ENCODE data around the gene JMJD1C.
A peak's percentile ranks its signal among the peaks of the same experiment; 100 is the strongest.
"Not testable (repeated sequence)": the region's sequence is repeated elsewhere in the genome, so short reads cannot be mapped to it uniquely, and the experiment has no call there.

Gene JMJD1C

DNA sequence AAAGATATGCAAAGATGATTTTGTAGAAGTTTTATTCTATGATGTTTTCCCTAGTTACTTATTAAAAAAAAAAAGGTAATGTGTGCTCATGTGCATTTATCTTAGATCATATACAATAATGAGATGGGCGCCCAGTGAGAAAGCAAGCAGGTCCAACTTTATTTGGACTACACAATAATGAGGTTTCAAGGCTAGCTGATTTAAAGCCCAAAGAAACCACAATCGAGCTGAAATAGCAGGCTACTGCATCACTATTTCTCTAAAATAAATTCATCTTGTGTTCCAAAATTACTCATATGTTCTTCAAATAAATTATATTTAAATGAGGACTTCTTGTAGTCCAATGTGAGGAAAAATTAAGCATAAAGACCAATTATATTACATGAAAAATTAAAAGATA is 110.1 kb downstream of the JMJD1C start:
- DNase-seq: no peak

DNA sequence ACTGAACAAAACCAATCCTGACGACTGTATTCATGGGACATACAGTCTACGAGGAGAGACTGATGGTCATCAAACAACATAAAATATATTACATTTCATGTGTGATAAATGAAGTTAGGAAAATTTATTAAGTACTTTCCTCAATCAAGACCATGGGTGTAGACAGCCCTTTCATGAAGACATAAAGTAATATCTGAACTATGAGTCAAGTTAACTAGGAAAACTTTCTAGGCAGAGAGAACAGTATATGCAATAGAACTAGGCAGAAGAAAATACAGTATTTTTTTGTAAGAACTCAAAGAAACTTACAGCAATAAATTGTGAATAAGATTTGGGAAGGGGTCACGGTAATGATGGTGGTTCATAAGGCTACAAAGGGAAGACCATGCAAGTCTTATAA is 112.8 kb downstream of the JMJD1C start:
- DNase-seq: no peak

DNA sequence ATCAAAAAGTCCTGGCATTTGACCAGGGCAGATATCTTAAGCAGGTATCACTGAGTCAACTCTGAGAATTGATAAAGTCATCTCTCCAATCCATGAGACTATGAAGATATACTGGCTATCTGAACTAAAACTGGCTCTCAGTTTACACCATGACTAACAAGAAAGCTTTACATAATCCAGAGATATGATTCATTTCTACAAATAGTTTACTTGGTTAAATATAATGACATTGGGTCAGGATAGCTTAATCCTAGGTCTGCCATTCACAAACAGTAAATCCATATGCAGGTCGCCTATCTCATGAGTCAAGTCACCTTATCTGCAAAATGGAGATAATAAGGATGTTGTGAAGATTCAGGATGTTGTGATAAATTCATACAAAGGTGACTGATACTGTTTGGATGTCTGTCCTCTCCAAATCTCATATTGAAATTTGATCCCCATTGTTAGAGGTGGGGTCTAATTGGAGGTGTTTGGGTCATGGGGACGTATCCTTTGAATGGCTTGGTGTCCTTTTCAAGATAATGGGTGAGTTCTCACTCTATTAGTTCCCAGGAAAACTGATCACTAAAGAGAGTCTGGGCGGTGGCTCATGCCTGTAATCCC is 117.4 kb downstream of the JMJD1C start:
- no peak for DNase-seq

DNA sequence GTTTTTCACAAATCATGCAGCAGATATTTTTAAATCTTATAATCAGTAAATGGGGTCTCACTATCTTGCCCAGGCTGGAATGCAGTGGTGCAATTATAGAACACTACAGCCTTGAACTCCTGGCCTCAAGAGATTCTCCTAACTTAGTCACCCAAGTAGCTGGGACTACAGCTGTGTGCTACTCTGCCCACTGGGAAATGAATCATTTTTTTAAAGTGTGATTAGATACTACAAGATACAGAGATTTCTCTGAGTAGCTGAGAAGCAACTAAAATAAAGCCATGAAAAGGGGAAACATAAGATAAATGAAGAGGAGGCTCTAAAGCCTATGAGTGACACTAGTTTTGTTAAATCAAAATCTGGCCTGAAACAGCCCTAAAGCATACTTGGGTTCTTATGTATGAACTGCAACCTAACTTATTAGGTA is 119.7 kb downstream of the JMJD1C start:
- peak in 2 of 4 experiments; percentile 14 to 27 for DNase-seq

DNA sequence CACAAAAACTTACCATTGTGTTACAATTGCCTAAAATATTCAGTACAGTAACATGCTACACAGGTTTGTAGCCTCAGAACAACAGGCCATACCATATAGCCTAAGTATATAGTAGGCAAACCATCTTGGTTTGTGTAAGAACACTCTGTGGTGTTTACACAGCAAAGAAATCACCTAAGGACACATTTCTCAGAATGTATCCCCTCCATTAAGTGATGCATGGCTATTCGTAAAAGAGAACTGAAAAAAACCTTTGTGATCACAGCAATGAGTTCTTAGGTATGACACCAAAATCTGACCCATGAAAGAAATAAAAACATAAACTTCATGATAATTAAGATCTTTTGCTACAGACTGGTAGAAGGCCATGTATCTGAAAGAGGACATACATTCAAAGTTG is 121.5 kb downstream of the JMJD1C start:
- no peak for DNase-seq

DNA sequence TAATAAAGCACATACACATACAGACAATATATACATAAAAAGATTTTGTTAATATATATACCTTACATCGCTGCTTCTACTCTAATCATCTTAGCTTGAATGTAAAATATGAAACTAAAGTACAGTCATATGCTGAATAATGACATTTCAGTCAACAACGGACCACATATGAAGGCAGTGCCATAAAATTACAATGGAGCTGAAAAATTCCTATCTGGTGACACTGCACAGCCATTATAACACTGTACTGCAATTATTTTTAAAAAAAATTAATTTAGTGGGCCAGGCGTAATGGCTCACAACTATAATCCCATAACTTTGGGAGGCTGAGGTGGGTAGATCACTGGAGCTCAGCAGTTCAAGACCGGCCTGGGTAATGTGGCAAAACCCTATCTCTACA is 122.3 kb downstream of the JMJD1C start:
- no peak for DNase-seq

DNA sequence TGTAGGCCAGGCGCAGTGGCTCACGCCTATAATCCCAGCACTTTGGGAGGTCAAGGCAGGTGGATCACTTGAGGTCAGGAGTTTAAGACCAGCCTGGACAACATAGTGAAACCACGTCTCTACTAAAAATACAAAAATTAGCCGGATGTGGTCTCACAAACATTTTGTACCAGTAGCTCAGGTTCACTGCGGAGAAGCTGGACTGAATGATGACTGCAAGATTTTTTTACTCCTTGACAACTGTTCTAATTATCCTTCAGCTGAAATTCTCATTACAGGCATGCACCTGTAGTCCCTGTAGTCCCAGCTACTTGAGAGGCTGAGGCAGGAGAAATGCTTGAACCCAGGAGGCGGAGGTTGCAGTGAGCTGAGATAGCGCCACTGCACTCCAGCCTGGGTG is 126.1 kb downstream of the JMJD1C start:
- DNase-seq: not testable (repeated sequence)

DNA sequence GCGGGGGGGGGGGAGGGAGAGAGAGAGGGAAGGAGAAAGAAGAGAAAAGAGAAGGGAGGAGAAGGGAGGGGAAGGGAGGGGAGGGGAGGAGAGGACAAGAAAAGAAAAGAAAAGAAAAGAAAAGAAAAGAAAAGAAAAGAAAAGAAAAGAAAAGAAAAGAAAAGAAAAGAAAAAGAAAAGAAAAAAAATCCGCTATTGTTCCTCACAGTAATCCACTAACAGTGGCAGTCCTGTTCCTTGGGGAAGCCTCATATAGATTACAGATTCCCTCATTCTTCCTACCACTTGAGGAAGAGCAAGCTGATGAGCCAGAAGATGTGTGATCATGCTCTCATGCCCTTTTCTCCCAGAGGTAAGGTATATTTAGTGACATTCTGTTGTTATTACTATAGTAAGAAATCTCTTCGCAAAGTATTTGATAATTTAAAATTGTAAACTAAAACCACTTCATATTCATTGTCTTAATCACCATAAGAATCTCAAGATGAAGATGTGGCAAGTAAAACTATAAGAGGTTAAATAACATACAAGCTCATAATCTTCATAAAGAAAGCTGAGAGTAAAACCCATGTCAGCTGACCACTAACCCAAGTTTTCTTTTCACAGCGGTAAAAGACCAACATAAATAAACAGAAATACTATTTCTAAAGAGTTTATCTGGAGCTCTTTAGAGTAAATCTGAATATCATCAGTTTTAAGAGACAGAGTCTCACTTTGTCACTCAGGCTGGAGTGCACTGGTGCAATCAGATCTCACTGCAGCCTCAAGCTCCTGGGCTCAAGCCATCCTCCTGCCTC is 128.1 kb downstream of the JMJD1C start:
- no peak for DNase-seq

DNA sequence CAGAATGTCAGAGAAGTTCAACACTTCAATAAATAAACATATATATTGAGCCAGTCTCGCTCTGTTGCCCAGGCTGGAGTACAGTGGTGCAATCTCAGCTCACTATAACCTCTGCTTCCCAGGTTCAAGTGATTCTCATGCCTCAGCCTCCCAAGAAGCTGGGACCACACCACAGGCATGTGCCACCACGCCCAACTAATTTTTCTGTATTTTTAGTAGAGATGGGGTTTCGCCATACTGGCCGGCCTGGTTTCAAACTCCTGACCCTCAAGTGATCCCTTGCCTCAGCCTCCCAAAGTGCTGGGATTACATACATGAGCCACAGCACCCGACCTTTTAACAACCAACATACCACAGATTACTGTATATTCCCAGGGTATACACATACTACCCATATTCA is 134.2 kb downstream of the JMJD1C start:
- DNase-seq: no peak

DNA sequence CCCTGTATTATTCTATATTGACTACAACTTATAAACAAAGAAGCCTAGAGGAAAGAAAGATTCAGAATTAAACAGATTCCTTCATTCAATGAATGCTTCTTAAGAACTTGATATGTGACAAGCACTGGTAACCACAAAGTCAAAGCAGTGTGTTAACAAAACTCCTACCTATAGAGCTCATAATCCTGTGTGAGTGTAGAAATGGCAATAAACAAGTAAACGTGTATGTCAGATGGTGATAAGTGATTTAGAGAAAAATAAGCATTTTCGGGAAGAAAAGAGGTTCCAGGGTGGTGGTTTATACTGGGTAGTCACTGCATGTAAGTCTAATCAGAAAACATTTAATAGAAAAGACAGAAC is 141.3 kb downstream of the JMJD1C start:
- peak in 2 of 4 experiments; percentile 0 to 5 for DNase-seq

DNA sequence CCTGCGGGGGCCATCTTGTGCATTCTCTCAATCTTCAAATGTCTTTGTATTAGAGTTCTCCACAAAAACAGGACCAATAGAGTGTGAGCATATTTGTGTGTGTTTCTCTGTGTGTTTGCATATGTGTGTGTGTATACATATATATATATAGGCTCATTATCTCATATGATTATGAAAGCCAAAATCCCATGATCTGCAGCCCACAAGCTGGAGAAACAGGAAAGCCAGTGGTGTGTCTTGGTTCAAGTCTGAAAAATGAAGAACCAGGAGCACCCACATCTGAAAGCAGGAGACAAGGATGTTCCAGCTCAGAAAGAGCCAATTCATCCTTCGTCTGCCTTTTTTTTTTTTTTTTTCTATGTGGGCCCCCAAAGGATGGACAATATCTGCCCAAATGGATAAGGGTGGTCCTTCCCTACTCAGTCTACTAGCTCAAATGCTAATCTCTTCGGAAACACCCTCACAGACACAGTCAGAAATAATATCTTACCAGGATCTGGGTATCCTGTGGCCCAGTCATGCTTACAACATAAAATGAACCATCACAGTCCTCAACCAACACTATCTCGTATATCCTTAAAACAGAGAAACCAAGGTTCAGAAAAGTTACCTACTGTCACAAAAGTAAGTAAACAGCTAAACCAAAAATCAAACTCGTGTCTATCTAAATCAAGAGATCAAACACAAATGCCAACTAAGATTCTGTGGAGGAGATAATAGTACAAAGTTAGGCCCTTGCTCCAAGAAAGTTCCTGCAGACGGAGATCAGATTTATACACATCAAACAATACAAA is 141.9 kb downstream of the JMJD1C start:
- DNase-seq: peak; percentile 44 to 77 (median 72)

DNA sequence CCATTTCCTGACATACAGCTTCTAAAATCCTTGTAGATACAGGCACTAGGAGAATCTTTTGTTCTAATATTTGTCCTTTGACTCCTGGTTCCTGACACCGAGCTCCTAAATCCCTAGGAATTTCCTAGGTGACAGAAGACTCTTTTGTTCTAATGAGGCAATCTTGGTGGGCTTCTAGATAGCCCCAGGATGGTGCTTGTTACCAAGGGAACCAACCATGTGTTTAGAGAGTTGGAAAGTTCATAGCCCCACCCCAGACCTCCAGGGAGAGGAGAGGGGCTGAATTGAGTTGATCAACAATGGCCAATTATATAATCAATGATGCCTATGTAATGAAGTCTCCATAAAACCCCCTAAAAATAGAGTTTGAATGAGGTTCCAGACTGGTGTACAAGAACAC is 145.1 kb downstream of the JMJD1C start:
- DNase-seq: no peak

DNA sequence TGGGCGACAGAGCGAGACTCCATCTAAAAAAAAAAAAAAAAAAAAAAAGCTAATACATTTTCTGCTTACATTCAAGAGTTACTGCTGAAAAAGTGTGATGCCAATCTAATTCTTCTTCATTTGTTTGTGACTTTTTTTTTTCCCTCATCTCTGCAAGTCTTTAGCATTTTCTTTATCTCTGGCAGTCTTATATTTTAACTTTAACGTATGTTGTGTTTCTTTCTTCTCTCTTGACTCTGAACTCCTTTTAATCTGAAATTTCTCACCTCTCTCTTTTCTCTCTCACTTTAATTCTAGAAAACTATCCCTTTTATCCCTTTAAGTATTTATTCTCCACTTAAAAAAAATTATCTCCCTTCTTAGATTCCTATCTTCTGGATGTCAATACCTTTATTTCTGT is 146.5 kb downstream of the JMJD1C start:
- DNase-seq: no peak

DNA sequence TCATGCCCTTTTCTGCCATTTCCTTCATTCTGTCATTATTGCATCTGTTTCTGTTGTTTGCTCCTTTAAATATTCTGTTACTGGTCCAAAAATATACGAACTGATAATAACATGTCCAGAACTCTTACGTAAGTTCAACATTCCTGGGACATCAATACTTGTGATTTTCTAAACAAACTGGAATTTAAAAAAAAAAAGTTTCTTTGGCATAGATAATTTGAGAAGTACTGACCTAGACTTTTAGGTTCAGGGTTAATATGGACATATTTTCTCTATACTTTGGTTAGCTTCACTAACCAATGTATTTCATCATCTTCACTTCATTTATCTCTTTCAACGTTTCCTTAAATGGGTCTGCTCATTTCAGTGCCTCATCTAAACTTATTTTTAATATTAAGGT is 147.3 kb downstream of the JMJD1C start:
- no peak for DNase-seq

DNA sequence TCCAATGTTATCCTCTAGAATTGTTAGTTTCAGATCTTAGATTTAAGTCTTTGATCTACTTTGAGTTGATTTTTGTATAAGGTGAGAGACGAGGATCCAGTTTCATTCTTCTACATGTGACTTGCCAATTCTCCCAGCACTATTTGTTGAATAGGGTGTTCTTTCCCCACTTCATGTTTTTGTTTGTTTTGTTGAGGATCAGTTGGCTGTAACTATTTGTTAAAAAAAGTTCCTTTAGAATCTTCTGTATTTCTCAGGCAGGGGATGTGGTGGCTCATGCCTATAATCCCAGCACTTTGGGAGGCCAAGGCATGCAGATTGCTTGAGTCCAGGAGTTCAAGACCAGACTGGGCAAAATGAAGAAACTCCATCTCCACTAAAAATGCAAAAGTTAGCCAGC is 151.8 kb downstream of the JMJD1C start:
- DNase-seq: no peak

DNA sequence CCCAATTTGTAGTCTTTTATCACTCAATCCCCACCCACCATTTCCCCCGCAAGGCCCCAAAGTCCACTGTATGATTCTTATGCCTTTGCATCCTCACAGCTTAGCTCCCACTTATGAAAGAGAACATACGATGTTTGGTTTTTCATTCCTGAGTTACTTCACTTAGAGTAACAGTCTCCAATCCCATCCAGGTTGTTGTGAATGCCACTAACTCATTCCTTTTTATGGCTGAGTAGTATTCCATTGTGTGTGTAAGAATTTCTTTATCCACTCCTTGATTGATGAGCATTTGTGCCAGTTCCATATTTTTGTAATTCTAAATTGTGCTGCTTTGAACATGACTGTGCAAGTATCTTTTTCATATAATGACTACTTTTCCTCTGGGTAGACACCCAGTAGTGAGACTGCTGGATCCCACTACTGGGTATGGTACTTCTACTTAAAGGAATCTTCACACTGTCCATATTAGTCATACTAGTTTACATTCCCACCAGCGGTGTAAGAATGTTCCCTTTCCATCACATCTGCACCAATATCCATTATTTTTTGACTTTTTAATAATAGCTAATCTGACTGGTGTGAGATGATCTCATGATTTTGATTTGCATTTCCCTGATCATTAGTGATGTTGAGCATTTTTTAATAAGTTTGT is 152.6 kb downstream of the JMJD1C start:
- no peak for DNase-seq

DNA sequence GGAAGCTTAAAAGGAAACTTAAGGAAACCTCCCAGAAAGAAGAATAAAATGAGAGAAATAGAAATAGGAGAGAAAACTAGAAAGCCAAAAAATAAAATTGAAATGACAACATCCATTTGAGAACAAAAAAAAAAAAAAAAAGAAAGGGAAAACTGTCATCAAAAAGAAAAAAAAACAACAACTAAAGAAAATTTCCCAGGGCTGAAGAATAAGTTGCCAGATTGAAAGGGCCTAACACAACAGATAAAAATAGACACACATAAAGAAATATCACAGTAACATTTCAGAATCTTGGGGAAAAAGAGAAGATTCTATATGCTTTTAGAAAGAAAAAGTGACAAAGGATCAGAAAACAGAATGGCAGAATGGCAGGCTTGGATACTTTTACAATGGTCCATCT is 157.1 kb downstream of the JMJD1C start:
- DNase-seq: no peak

DNA sequence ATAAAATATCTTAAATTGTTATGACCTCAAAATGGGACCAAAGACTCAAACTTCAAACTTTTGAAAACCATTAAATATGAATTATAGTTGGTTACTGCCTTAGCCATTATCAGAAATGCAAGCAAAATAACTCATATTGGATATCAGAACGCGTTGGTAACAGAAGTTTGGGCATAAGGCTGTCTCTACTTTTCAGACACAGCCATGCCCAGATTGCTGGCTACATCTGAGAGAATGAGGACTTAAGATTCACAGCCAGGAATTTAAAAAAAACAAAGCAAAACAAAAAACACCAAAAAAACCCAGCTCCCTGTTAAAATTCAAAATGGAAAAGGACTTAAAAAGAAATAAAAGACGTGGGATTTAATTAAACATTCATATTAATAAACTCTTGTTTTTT is 161.6 kb downstream of the JMJD1C start:
- DNase-seq: no peak

DNA sequence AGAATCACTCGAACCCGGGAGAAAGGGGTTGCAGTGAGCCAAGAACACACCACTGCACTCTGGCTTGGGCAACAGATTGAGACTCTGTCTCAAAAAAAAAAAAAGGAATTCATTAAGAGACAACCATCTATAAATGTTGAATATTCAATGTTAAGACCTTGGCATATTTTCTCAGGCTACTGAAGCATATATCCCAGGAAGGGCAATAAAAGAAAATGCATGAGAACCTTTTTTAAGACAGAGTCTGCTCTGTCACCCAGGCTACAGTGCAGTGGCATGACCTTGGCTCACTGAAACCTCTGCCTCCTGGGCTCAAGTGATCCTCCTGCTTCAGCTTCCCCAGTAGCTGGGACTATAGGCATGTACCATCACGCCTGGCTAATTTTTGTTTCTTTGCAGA is 165.0 kb downstream of the JMJD1C start:
- no peak for DNase-seq

DNA sequence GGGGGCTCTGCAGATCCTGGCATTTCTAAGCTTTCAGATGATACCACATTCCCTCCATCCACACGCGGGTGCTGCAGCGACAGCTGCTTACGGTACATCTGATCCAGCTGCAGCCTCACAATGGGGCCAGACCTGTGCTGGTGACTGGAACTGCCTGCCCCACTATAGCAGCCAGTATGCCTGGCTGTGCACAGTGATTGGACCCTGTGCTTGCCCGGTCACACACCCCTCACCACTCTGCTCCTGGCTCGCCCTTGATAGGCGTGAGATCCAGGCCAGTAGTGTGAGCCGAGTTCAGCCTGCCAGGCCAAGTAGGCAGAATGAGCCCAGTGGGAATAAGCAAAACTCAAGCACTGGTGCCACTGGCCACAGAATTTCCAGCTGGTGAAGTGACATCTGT is 167.8 kb downstream of the JMJD1C start:
- no peak for DNase-seq

DNA sequence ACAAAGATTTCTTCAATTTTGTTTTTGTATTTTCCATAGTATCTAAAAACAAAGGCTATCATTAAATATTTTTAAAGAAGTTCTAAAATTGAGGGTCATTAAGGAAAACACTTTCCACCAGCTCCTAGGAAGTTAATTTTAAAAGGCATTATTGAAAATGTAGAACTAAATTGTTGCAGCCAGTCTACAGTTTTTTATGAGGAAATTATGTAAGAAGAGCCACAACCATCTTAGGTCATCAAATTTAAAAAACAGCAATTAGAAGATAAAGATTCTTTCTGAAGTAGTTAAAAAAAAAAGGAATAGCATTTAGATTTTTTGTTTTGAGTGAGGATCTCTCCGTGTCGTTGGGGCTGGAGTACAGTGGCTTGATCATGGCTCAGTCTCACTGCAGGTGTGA is 171.0 kb downstream of the JMJD1C start:
- peak in 2 of 4 experiments; percentile 43 to 55 for DNase-seq

DNA sequence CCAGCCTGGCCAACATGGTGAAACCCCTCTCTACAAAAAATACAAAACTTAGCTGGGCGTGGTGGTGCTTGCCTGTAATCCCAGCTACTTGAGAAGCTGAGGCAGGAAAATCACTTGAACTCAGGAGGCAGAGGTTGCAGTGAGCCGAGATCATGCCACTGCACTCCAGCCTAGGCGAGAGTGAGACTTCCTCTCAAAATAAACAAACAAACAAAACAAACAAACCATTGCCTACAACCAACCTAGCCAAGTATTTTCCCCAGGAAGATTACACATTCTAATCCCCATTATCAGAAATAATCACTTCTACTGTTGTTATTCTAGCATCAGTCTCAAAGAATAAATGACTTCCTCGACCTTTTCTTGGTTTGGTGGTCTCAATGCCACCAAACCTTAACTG is 172.9 kb downstream of the JMJD1C start:
- not testable (repeated sequence) for DNase-seq

DNA sequence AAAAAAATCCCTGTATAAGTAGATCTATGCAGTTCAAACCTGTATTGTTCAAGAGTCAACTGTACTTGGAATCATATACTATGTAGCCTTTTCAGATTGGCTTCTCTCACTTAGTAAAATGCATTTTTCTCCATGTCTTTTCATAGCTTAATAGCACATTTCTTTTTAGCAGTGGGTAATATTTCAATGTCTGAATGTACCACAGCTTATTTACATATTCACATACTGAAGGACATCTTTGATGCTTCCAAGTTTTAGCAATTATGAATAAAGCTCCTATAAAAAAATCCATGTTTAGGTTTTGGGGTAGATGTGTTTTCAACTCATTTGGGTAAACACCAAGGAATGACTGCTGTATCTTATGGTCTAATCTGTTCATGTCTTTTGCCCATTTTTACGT is 177.6 kb downstream of the JMJD1C start:
- DNase-seq: no peak
